Right lobe of liver (tissue), 6 donors: ENCODE data around the gene CMTM7. TPM values are rescaled to one million over a fixed set of nuclear protein-coding genes. Genes with fewer than 3 reads are reported as not detected.
A peak's percentile ranks its signal among the peaks of the same experiment; 100 is the strongest.

Source experiments
- ATAC-seq, 4 donors: fragments of 200-7000 bp; cut with Tn5 transposase; one replicate each; pipeline ENCODE4 v1.9.1; 2020; ENCODE audit warnings: mild to moderate bottlenecking in 4 of 4, moderate library complexity in 4 of 4
- DNase-seq, 3 donors: peaks; one replicate each; pipeline ENCODE4 v3.0.0-alpha.2; 2020
- H3K27ac ChIP-seq, 3 donors: fragments of 200-600 bp; one replicate each; pipeline ENCODE4 v1.8.0; 2022
- H3K27me3 ChIP-seq, 2 donors: fragments of 200-600 bp; one replicate each; pipeline ENCODE4 v1.8.0; 2022
- H3K36me3 ChIP-seq, 4 donors: fragments of 200-600 bp; sonication (generic) in 1 of 4; one replicate each; pipeline versions ENCODE4 v1.5.1 to v1.8.0; 2017 to 2022; ENCODE audit warnings: control low read depth in 1 of 4
- H3K4me1 ChIP-seq, 4 donors: fragments of 200-600 bp; sonication (generic) in 1 of 4; one replicate each; pipeline versions ENCODE4 v1.5.1 to v1.8.0; 2017 to 2022; ENCODE audit warnings: control low read depth in 1 of 4
- H3K4me3 ChIP-seq, 3 donors: fragments of 200-600 bp; one replicate each; pipeline ENCODE4 v1.8.0; 2022
- H3K9me3 ChIP-seq, 4 donors: fragments of 200-600 bp; sonication (generic) in 1 of 4; one replicate each; pipeline versions ENCODE4 v1.5.1 to v1.8.0; 2017 to 2022; ENCODE audit warnings: control low read depth in 1 of 4
- CTCF ChIP-seq, 4 donors: fragments of 200-600 bp in 3 of 4; fragments of 450-650 bp in 1 of 4; IDR thresholded peaks; one replicate each; pipeline versions ENCODE4 v1.5.1 to v1.8.0; 2016 to 2022; ENCODE audit warnings: antibody characterized with exemption in 4 of 4, mild to moderate bottlenecking in 2 of 4
- POLR2A ChIP-seq: fragments of 450-650 bp; IDR thresholded peaks from one replicate; pipeline ENCODE4 v1.6.1; 2017; ENCODE audit warnings: antibody characterized with exemption, mild to moderate bottlenecking
- WGBS: methylation state at CpG from one replicate; pipeline ENCODE4 v1.1.6; 2018; ENCODE audit warnings: low coverage, low lambda C conversion rate; ENCODE audit not compliant: insufficient coverage; ENCODE audit errors: missing lambda C conversion rate; 5-methylcytosine and 5-hydroxymethylcytosine counted together
- intact Hi-C, 2 donors: fragments of 100-400 bp; cut with DNase I; formaldehyde crosslinking; loops; one replicate each; pipeline versions ENCODE4 v1.11.2 to v1.14.1; 2022
- total RNA-seq, 6 experiments: library from RNA; depleted of rRNA in 2 of 6; stranded (reverse); fragments of >200 nt in 2 of 6; fragmentation: NEBNext Ultra II Directional in 3 of 6; extraction: Animal tissue kit (Norgen Biotek cat#: 25700) in 3 of 6; gene quantifications; one replicate each; pipeline versions ENCODE4 v1.1.0 to v1.2.4, GENCODE V29; 2016 to 2023
- donor health status: DM: no; HTN: yes; CAD: no.
- donor health status: DM: no; HTN: no; CAD: no.
- donor health status: DM: no; HTN: no; CAD: no.
- donor health status: DM: no; HTN: yes; CAD: no.
- donor health status: DM: no; HTN: yes; CAD: no.

Gene CMTM7
- total RNA-seq, 6 experiments from 2014 or later: 2.7 to 9.8 (median 5.0) TPM

- no peaks in the 10 kb centered on the region for H3K4me1 ChIP-seq
- H3K9me3 ChIP-seq: no peaks in the 10 kb centered on the region
- H3K27me3 ChIP-seq: no peaks in the 10 kb centered on the region
- H3K27ac ChIP-seq: no peak overlapping the region
- 60% methylated on average over 2 of the region's 2 CpGs for WGBS
- TF ChIP-seq CTCF (IDR thresholded peaks at IDR 0.05) (no peak), POLR2A (no peak)
- intact Hi-C loops: no loop called here
- H3K36me3 ChIP-seq: no peaks in the 10 kb centered on the region
- ATAC-seq: no peak
- no peak for DNase-seq
- H3K4me3 ChIP-seq: no peak overlapping the region
These were observed 15.5 kb upstream of the CMTM7 start for GRCh38 chr3:32376115-32376514.

- DNase-seq: no peak
- ATAC-seq: no peak
- Histone ChIP-seq H3K27ac (no peak overlapping the region), H3K36me3 (no peaks in the 10 kb centered on the region), H3K27me3 (no peaks in the 10 kb centered on the region), H3K9me3 (no peaks in the 10 kb centered on the region), H3K4me1 (no peaks in the 10 kb centered on the region), H3K4me3 (no peak overlapping the region)
- no peak for TF ChIP-seq CTCF (IDR thresholded peaks at IDR 0.05)
- TF ChIP-seq POLR2A: no peak
- 79% methylated on average over 10 of the region's 10 CpGs for WGBS
- intact Hi-C loops: loop anchor here in 1 of 2 donors (10.0 kb wide), 1 partner anchor 65 kb away; no protein-coding TSS in a partner anchor
These were observed 11.7 kb upstream of the CMTM7 start for GRCh38 chr3:32379831-32380500.

GRCh38 chr3:32381922-32382321 lies 9.7 kb upstream of the CMTM7 start:
- ATAC-seq (no peak), DNase-seq (no peak)
- no peak for TF ChIP-seq POLR2A
- no peak for TF ChIP-seq CTCF (IDR thresholded peaks at IDR 0.05)
- H3K27me3 ChIP-seq: no peaks in the 10 kb centered on the region
- no peaks in the 10 kb centered on the region for H3K4me1 ChIP-seq
- 80% methylated on average over 7 of the region's 7 CpGs for WGBS
- no peak overlapping the region for H3K27ac ChIP-seq
- intact Hi-C loops: loop anchor here in 1 of 2 donors (10.0 kb wide), 1 partner anchor 63 kb away; no protein-coding TSS in a partner anchor
- no peaks in the 10 kb centered on the region for H3K9me3 ChIP-seq
- H3K36me3 ChIP-seq: no peaks in the 10 kb centered on the region
- H3K4me3 ChIP-seq: no peak overlapping the region

- Histone ChIP-seq H3K9me3 (no peaks in the 10 kb centered on the region), H3K36me3 (no peaks in the 10 kb centered on the region), H3K27ac (no peak overlapping the region), H3K27me3 (no peaks in the 10 kb centered on the region), H3K4me3 (no peak overlapping the region), H3K4me1 (no peaks in the 10 kb centered on the region)
- 50% methylated on average over 1 of the region's 2 CpGs for WGBS
- ATAC-seq: peak in 1 of 4 donors; percentile 23
- intact Hi-C loops: loop anchor here in 1 of 2 donors (10.0 kb wide), 1 partner anchor 62 kb away; no protein-coding TSS in a partner anchor
- no peak for DNase-seq
- TF ChIP-seq POLR2A: no peak
- no peak for TF ChIP-seq CTCF (IDR thresholded peaks at IDR 0.05)
These were observed 8.4 kb upstream of the CMTM7 start for GRCh38 chr3:32383136-32383711.
